Breast epithelium (tissue), 4 donors: ENCODE measurements around the gene MSRB1. TPM values are rescaled to one million over a fixed set of nuclear protein-coding genes. Genes with fewer than 3 reads are reported as not detected.
"Not testable (repeated sequence)": the region's sequence is repeated elsewhere in the genome, so short reads cannot be mapped to it uniquely, and the experiment has no call there.

Experiments used
- DNase-seq, 2 donors: peaks; one replicate each; pipeline ENCODE4 v3.0.0-alpha.2; 2019; ENCODE audit warnings: low spot score in 2 of 2
- H3K27ac ChIP-seq, 2 donors: fragments of 200-600 bp; sonication (generic) in 1 of 2; one replicate each; pipeline ENCODE4 v1.5.1; 2016 to 2019; ENCODE audit warnings: mild to moderate bottlenecking in 1 of 2
- H3K27me3 ChIP-seq, 2 donors: fragments of 200-600 bp; sonication (generic) in 1 of 2; one replicate each; pipeline versions ENCODE4 v1.5.1 to v1.6.0; 2017 to 2019; ENCODE audit warnings: control low read depth in 1 of 2, mild to moderate bottlenecking in 1 of 2
- H3K36me3 ChIP-seq: fragments of 200-600 bp; one replicate; pipeline ENCODE4 v1.5.1; 2019
- H3K4me1 ChIP-seq, 2 donors: fragments of 200-600 bp; sonication (generic); one replicate each; pipeline ENCODE4 v1.5.1; 2016 to 2019; ENCODE audit warnings: control low read depth in 1 of 2
- H3K4me3 ChIP-seq, 3 donors: fragments of 200-600 bp; sonication (generic); 1 replicate in 2 of 3; 2 replicates in 1 of 3; pipeline ENCODE4 v1.5.1; 2016 to 2019; ENCODE audit warnings: mild to moderate bottlenecking in 3 of 3, moderate library complexity in 2 of 3
- H3K9me3 ChIP-seq, 2 donors: fragments of 200-600 bp; sonication (generic) in 1 of 2; one replicate each; pipeline ENCODE4 v1.5.1; 2016 to 2019; ENCODE audit warnings: control low read depth in 1 of 2
- CTCF ChIP-seq, 3 donors: fragments of 450-650 bp; IDR thresholded peaks; one replicate each; pipeline ENCODE4 v1.5.1; 2016 to 2017; ENCODE audit warnings: antibody characterized with exemption in 3 of 3, mild to moderate bottlenecking in 3 of 3, moderate library complexity in 3 of 3
- POLR2A ChIP-seq: fragments of 450-650 bp; IDR thresholded peaks from one replicate; pipeline ENCODE4 v1.6.1; 2016; ENCODE audit warnings: antibody characterized with exemption, mild to moderate bottlenecking, moderate library complexity
- POLR2AphosphoS5 ChIP-seq, 3 donors: sonication (generic); formaldehyde crosslinking; IDR thresholded peaks; one replicate each; pipeline ENCODE4 v1.6.1; 2017; ENCODE audit warnings: antibody characterized with exemption in 3 of 3
- intact Hi-C: fragments of 100-400 bp; cut with DNase I; formaldehyde crosslinking; loops from one replicate; pipeline ENCODE4 v1.15.1; 2023; ENCODE audit warnings: low total_unique reads
- total RNA-seq, 3 donors: library from RNA; depleted of rRNA; stranded (reverse); fragments of >200 nt; gene quantifications; one replicate each; pipeline ENCODE4 v1.1.0, GENCODE V29; 2016

The MSRB1 gene
- total RNA-seq, 3 donors from 2014 or later = 12.1 to 17.4 (median 17.0) TPM

GRCh38 chr16:1900452-1900774 lies 42.6 kb downstream of the MSRB1 start:
- no peak for TF ChIP-seq CTCF (IDR thresholded peaks at IDR 0.05)
- TF ChIP-seq POLR2AphosphoS5 (IDR thresholded peaks at IDR 0.05) = no peak
- no peak for TF ChIP-seq POLR2A
- Histone ChIP-seq H3K36me3 (no peaks in the 10 kb centered on the region), H3K9me3 (no peaks in the 10 kb centered on the region), H3K27me3 (no peaks in the 10 kb centered on the region), H3K4me3 (no peak overlapping the region), H3K27ac (peak overlapping the region in 1 of 2 donors; percentile 13), H3K4me1 (no peaks in the 10 kb centered on the region)
- intact Hi-C loops = no loop called here
- DNase-seq = no peak

DNA sequence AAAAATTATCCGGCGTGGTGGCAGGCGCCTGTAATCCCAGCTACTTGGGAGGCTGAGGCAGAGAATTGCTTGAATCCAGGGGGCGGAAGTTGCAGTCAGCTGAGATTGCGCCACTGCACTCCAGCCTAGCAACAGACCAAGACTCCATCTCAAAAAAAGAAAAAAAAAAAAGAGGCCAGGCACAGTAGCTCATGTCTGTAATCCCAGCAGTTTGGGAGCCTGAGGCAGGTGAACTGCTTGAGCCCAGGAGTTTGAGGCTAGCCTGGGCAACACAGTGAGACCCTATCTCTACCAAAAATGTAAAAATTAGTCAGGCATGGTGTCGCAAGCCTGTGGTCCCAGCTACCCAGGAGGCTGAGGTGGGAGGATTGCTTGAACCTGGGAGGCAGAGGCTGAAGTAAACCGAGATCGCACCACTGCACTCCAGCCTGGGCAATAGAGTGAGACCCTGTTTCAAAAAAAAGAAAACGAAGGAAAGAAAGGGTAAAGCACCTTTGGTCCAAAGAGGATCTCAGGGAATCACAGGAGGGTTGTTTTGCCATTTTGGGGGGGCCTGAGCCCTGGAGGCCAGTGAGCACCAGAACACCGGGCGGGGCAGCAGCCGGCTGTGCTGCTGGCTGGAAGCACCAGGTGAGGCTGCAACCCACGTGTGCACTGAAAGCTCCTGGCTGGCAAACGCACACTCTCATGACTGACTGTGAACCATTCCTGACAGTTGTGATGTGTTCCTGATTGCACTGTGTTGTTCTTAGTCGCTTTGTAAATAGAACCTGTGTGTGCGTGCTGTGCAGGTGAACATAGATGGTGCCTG lies 43.2 kb downstream of the MSRB1 start:
- no peaks in the 10 kb centered on the region for H3K27me3 ChIP-seq
- H3K27ac ChIP-seq = no peak overlapping the region
- intact Hi-C loops = no loop called here
- H3K36me3 ChIP-seq = no peaks in the 10 kb centered on the region
- no peak overlapping the region for H3K4me3 ChIP-seq
- DNase-seq = no peak
- no peaks in the 10 kb centered on the region for H3K4me1 ChIP-seq
- H3K9me3 ChIP-seq = no peaks in the 10 kb centered on the region
- TF ChIP-seq POLR2AphosphoS5 (IDR thresholded peaks at IDR 0.05) = no peak
- TF ChIP-seq POLR2A = no peak
- TF ChIP-seq CTCF (IDR thresholded peaks at IDR 0.05) = no peak

DNA sequence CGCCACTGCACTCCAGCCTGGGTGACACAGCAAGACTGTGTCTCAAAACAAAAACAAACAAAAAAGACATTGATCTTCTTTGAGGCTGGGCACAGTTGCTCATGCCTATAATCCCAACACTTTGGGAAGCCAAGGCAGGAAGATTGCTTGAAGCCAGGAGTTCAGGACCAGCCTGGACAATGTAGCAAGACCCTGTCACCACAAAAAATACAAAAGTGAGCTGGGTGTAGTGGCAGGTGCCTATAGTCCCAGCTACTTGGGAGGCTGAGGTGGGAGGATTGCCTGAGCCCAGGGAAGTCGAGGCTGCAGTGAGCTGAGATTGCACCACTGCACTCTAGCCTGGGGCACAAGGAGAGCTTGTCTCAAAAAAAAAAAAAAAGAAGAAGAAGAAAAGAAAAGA lies 45.3 kb downstream of the MSRB1 start:
- H3K4me1 ChIP-seq, intact Hi-C loops: not testable (repeated sequence)

DNA sequence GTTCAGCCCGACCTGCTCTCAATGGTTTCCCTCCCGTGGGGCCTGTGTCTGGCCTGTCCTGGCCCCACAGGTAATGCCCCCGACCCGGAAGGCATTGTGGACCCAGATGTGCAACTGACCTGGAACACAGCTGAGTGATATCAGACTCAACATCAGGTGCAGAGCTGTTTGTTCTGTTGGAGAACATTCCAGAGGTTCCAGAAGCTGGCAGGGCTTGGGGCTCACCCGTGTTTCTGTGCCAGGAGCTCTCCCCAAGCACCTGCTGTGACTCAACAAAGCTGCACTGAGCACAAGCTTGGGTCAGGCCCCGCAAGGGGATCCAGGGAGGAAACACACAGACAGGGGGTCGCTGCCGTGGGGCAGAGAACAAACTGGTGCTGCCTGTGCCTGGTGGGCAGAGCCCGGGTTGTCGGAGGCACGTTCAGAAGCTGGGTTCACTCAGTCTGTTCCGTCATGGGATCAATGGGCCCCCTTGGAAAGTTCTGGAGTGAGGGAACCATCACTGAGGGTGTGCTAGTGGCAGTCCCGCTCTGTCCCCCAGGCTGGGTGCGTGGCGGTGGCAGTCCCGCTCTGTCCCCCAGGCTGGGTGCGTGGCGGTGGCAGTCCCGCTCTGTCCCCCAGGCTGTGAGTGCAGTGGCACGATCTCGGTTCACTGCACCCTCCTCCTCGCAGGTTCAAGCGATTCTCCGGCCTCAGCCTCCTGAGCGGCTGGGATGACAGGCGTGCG lies 46.9 kb downstream of the MSRB1 start:
- Histone ChIP-seq H3K9me3 (no peaks in the 10 kb centered on the region), H3K4me1 (no peaks in the 10 kb centered on the region), H3K27ac (no peak overlapping the region), H3K4me3 (no peak overlapping the region), H3K36me3 (no peaks in the 10 kb centered on the region), H3K27me3 (no peaks in the 10 kb centered on the region)
- DNase-seq = no peak
- no peak for TF ChIP-seq POLR2AphosphoS5 (IDR thresholded peaks at IDR 0.05)
- no peak for TF ChIP-seq CTCF (IDR thresholded peaks at IDR 0.05)
- TF ChIP-seq POLR2A = no peak
- intact Hi-C loops = no loop called here

More for the DNA sequence above, 45.3 kb downstream of the MSRB1 start:
- not testable (repeated sequence) for H3K9me3 ChIP-seq, H3K27ac ChIP-seq, H3K27me3 ChIP-seq, H3K4me3 ChIP-seq, H3K36me3 ChIP-seq, DNase-seq

DNA sequence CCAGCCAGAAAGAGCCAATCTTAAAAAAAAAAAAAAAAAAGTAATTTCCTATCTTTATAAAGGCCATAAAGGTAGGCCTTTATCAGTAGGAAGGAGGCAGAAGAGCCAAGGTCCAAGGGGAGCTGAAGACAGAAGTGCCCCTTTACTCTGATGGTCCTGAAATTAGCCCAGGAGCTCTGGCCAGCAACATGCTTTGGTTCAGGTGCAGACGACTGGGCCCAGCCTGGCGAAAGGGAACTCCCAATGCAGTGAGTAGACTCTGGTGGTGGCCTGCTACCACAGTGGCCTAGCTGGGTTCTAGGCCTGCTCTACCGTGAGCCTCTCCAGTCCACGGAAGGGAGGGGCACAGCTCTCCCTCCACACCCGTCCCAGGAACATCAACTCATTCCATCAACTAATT lies 47.9 kb downstream of the MSRB1 start:
- no peak for DNase-seq
- intact Hi-C loops = no loop called here
- no peaks in the 10 kb centered on the region for H3K4me1 ChIP-seq
- H3K27ac ChIP-seq = no peak overlapping the region
- H3K9me3 ChIP-seq = no peaks in the 10 kb centered on the region
- H3K27me3 ChIP-seq = no peaks in the 10 kb centered on the region
- no peaks in the 10 kb centered on the region for H3K36me3 ChIP-seq
- H3K4me3 ChIP-seq = no peak overlapping the region
- no peak for TF ChIP-seq POLR2AphosphoS5 (IDR thresholded peaks at IDR 0.05)
- no peak for TF ChIP-seq CTCF (IDR thresholded peaks at IDR 0.05)
- no peak for TF ChIP-seq POLR2A
